ENCODE data around the gene TBC1D17. TPM values are rescaled to one million over a fixed set of nuclear protein-coding genes. Genes with fewer than 3 reads are reported as not detected.

Gene TBC1D17
- total RNA-seq, 3 donors from 2014 or later: 21.0 to 31.8 (median 30.4) TPM

- intact Hi-C loops (cut with DNase I; ENCODE audit: low total_unique reads): no loop called here
- no peak for TF ChIP-seq CTCF (IDR thresholded peaks at IDR 0.05)
- no peak for TF ChIP-seq POLR2A (IDR thresholded peaks at IDR 0.05)
- no peak for TF ChIP-seq POLR2AphosphoS5 (IDR thresholded peaks at IDR 0.05)
- no peak overlapping the region for H3K4me3 ChIP-seq
- H3K27ac ChIP-seq: no peak overlapping the region
- no peak for DNase-seq (ENCODE audit: low spot score in 2 of 2)
- H3K36me3 ChIP-seq: no peaks in the 10 kb centered on the region
- no peaks in the 10 kb centered on the region for H3K4me1 ChIP-seq
- H3K9me3 ChIP-seq: no peaks in the 10 kb centered on the region
- no peaks in the 10 kb centered on the region for H3K27me3 ChIP-seq
Observed at GRCh38 chr19:49894011-49894664, 16.6 kb downstream of the TBC1D17 start.

GRCh38 chr19:49894879-49895565 is 17.5 kb downstream of the TBC1D17 start:
- H3K36me3 ChIP-seq: no peaks in the 10 kb centered on the region
- H3K27me3 ChIP-seq: no peaks in the 10 kb centered on the region
- H3K27ac ChIP-seq: no peak overlapping the region
- no peak for DNase-seq (ENCODE audit: low spot score in 2 of 2)
- intact Hi-C loops (cut with DNase I; ENCODE audit: low total_unique reads): no loop called here
- no peaks in the 10 kb centered on the region for H3K9me3 ChIP-seq
- TF ChIP-seq POLR2A (IDR thresholded peaks at IDR 0.05): no peak
- TF ChIP-seq CTCF (IDR thresholded peaks at IDR 0.05): no peak
- no peak for TF ChIP-seq POLR2AphosphoS5 (IDR thresholded peaks at IDR 0.05)
- no peak overlapping the region for H3K4me3 ChIP-seq
- no peaks in the 10 kb centered on the region for H3K4me1 ChIP-seq

- intact Hi-C loops (cut with DNase I; ENCODE audit: low total_unique reads): no loop called here
- TF ChIP-seq POLR2A (IDR thresholded peaks at IDR 0.05) (no peak), POLR2AphosphoS5 (IDR thresholded peaks at IDR 0.05) (no peak), CTCF (IDR thresholded peaks at IDR 0.05) (no peak)
- DNase-seq (ENCODE audit: low spot score in 2 of 2): no peak
- Histone ChIP-seq H3K4me1 (no peaks in the 10 kb centered on the region), H3K27ac (peak overlapping the region in 1 of 2 donors; percentile 71), H3K9me3 (no peaks in the 10 kb centered on the region), H3K27me3 (no peaks in the 10 kb centered on the region), H3K36me3 (no peaks in the 10 kb centered on the region), H3K4me3 (no peak overlapping the region)
Observed at GRCh38 chr19:49895566-49896297, 18.2 kb downstream of the TBC1D17 start.

- H3K36me3 ChIP-seq: no peaks in the 10 kb centered on the region
- no peaks in the 10 kb centered on the region for H3K9me3 ChIP-seq
- H3K4me1 ChIP-seq: no peaks in the 10 kb centered on the region
- no peaks in the 10 kb centered on the region for H3K27me3 ChIP-seq
- H3K4me3 ChIP-seq: peak within 1 kb of the TSS in 1 of 3 donors; percentile 31
- intact Hi-C loops (cut with DNase I; ENCODE audit: low total_unique reads): no loop called here
- H3K27ac ChIP-seq: peak within 1 kb of the TSS; percentile 45 to 71
- TF ChIP-seq POLR2A (IDR thresholded peaks at IDR 0.05): no peak
- TF ChIP-seq POLR2AphosphoS5 (IDR thresholded peaks at IDR 0.05): no peak
- TF ChIP-seq CTCF (IDR thresholded peaks at IDR 0.05): no peak
- no peak for DNase-seq (ENCODE audit: low spot score in 2 of 2)
Observed at GRCh38 chr19:49896863-49897621, 19.5 kb downstream of the TBC1D17 start, which contains the start of gene IL4I1. Gene IL4I1 (minus strand): TSS chr19:49896887. CDS start chr19:49896160, 727 bp downstream.

Data from breast epithelium (tissue), 4 donors.